Activated T-helper 1 cell treated with anti-CD3 and anti-CD28 coated beads, Interleukin-12 subunit alpha, Interleukin-12 subunit beta, Interleukin-2, Interleukin-4 antibody, amounts not matched to agents 30 ng/mL and 10 ng/mL and 1 ng/mL, durations not matched to agents 14 hours and 24 hours and 36 hours (primary cell): Measurements from ENCODE around the gene DIP2A. TPM values are rescaled to one million over a fixed set of nuclear protein-coding genes. Genes with fewer than 3 reads are reported as not detected.

Source experiments
- DNase-seq: peaks from one replicate; pipeline ENCODE4 v3.0.0; 2021; ENCODE audit warnings: low spot score
- H3K27ac Mint-ChIP-seq: one replicate; pipeline ENCODE4 v1.8.0; 2021; ENCODE audit warnings: mild to moderate bottlenecking, mixed read lengths
- H3K27me3 Mint-ChIP-seq: one replicate; pipeline ENCODE4 v1.8.0; 2022; ENCODE audit warnings: mild to moderate bottlenecking, moderate library complexity, mixed read lengths; ENCODE audit not compliant: insufficient read depth
- H3K36me3 Mint-ChIP-seq: one replicate; pipeline ENCODE4 v1.8.0; 2021; ENCODE audit warnings: low read depth, mixed read lengths
- H3K4me1 Mint-ChIP-seq: one replicate; pipeline ENCODE4 v1.8.0; 2021; ENCODE audit warnings: low read depth, mixed read lengths
- H3K4me3 Mint-ChIP-seq: one replicate; pipeline ENCODE4 v1.8.0; 2021; ENCODE audit warnings: mild to moderate bottlenecking, moderate library complexity, mixed read lengths
- H3K9me3 Mint-ChIP-seq: one replicate; pipeline ENCODE4 v1.8.0; 2021; ENCODE audit warnings: mixed read lengths
- intact Hi-C: fragments of 100-400 bp; cut with micrococcal nuclease; formaldehyde crosslinking; loops from one replicate; pipeline ENCODE4 v1.15.1; 2024
- total RNA-seq: library from RNA; stranded (reverse); gene quantifications from 2 replicates; pipeline ENCODE4 v1.2.3, GENCODE V29; 2022

The DIP2A gene
- total RNA-seq, 1 donor from 2014 or later = 33.6 TPM

GRCh38 chr21:46613391-46613790 lies 154.7 kb downstream of the DIP2A start:
- Mint-ChIP-seq H3K36me3 (peaks cover 2% of the 10 kb centered on the region), H3K27ac (no peak overlapping the region), H3K4me3 (no peak overlapping the region), H3K27me3 (peaks cover 15% of the 10 kb centered on the region), H3K4me1 (no peaks in the 10 kb centered on the region), H3K9me3 (peaks cover 4% of the 10 kb centered on the region)
- intact Hi-C loops = no loop called here
- DNase-seq = no peak

GRCh38 chr21:46616050-46616449 lies 157.4 kb downstream of the DIP2A start:
- peaks cover 4% of the 10 kb centered on the region for H3K9me3 Mint-ChIP-seq
- intact Hi-C loops = no loop called here
- H3K27ac Mint-ChIP-seq = no peak overlapping the region
- peaks cover 2% of the 10 kb centered on the region for H3K36me3 Mint-ChIP-seq
- no peaks in the 10 kb centered on the region for H3K4me1 Mint-ChIP-seq
- no peak for DNase-seq
- no peak overlapping the region for H3K4me3 Mint-ChIP-seq
- H3K27me3 Mint-ChIP-seq = peaks cover 15% of the 10 kb centered on the region

GRCh38 chr21:46616656-46617055 lies 158.0 kb downstream of the DIP2A start:
- Mint-ChIP-seq H3K4me3 (no peak overlapping the region), H3K36me3 (peaks cover 2% of the 10 kb centered on the region), H3K27ac (no peak overlapping the region), H3K4me1 (peaks cover 5% of the 10 kb centered on the region), H3K9me3 (peaks cover 4% of the 10 kb centered on the region), H3K27me3 (peaks cover 15% of the 10 kb centered on the region)
- no peak for DNase-seq
- intact Hi-C loops = no loop called here

GRCh38 chr21:46617267-46618051 lies 158.8 kb downstream of the DIP2A start:
- Mint-ChIP-seq H3K27me3 (peaks cover 15% of the 10 kb centered on the region), H3K36me3 (peaks cover 2% of the 10 kb centered on the region), H3K4me1 (peaks cover 13% of the 10 kb centered on the region), H3K27ac (no peak overlapping the region), H3K9me3 (peaks cover 4% of the 10 kb centered on the region), H3K4me3 (no peak overlapping the region)
- intact Hi-C loops = no loop called here
- DNase-seq = no peak

GRCh38 chr21:46618738-46619379 lies 160.2 kb downstream of the DIP2A start:
- Mint-ChIP-seq H3K4me1 (peaks cover 20% of the 10 kb centered on the region), H3K9me3 (peaks cover 4% of the 10 kb centered on the region), H3K27ac (no peak overlapping the region), H3K36me3 (peaks cover 3% of the 10 kb centered on the region), H3K4me3 (no peak overlapping the region), H3K27me3 (peaks cover 12% of the 10 kb centered on the region)
- intact Hi-C loops = no loop called here
- DNase-seq = no peak

Other genes with a start within 250 kb of the DIP2A start
- gene LSS, start 230.1 kb upstream of the DIP2A start, total RNA-seq = 15.8 and 17.0 TPM in 2 replicates
- 131 and 137 TPM in 2 replicates for gene MCM3AP, start 173.3 kb upstream of the DIP2A start, total RNA-seq
- 16.7 and 17.6 TPM in 2 replicates for gene YBEY, start 172.5 kb upstream of the DIP2A start, total RNA-seq
- 26.7 and 26.9 TPM in 2 replicates for gene C21orf58, start 135.0 kb upstream of the DIP2A start, total RNA-seq
- gene PCNT, start 134.7 kb upstream of the DIP2A start, total RNA-seq = 58.4 and 59.7 TPM in 2 replicates
- gene S100B, start 146.2 kb downstream of the DIP2A start, total RNA-seq = not detected in 2 replicates
- gene PRMT2, start 176.8 kb downstream of the DIP2A start, total RNA-seq = 55.7 and 58.7 TPM in 2 replicates